Activated naive CD4-positive, alpha-beta T cell treated with anti-CD3 and anti-CD28 coated beads, Interleukin-2, amount 50 U/mL, for 24 hours (primary cell): Measurements from ENCODE around the gene KDM1A.
"Not testable (repeated sequence)": the region's sequence is repeated elsewhere in the genome, so short reads cannot be mapped to it uniquely, and the experiment has no call there.

Source experiments
- H3K27ac Mint-ChIP-seq: one replicate; pipeline ENCODE4 v1.8.0; 2021; ENCODE audit warnings: mild to moderate bottlenecking, mixed read lengths
- H3K27me3 Mint-ChIP-seq: one replicate; pipeline ENCODE4 v1.8.0; 2021; ENCODE audit warnings: mixed read lengths
- H3K36me3 Mint-ChIP-seq: one replicate; pipeline ENCODE4 v1.8.0; 2021; ENCODE audit warnings: mixed read lengths
- H3K4me1 Mint-ChIP-seq: one replicate; pipeline ENCODE4 v1.8.0; 2021; ENCODE audit warnings: mixed read lengths
- H3K4me3 Mint-ChIP-seq: one replicate; pipeline ENCODE4 v1.8.0; 2021; ENCODE audit warnings: mild to moderate bottlenecking, mixed read lengths
- H3K9me3 Mint-ChIP-seq: one replicate; pipeline ENCODE4 v1.8.0; 2021; ENCODE audit warnings: mixed read lengths

The KDM1A gene

GRCh38 chr1:23019094-23019862 lies at the start of gene KDM1A:
Gene KDM1A (plus strand): TSS chr1:23019468. CDS start chr1:23019597, 129 bp downstream.
- Mint-ChIP-seq H3K36me3 (peaks cover 8% of the 10 kb centered on the region), H3K27me3 (no peaks in the 10 kb centered on the region), H3K4me3 (peak within 1 kb of the TSS; percentile 99), H3K27ac (peak within 1 kb of the TSS; percentile 97), H3K9me3 (peaks cover 7% of the 10 kb centered on the region), H3K4me1 (peaks cover 49% of the 10 kb centered on the region)

- no peak overlapping the region for H3K27ac Mint-ChIP-seq
- H3K27me3 Mint-ChIP-seq = peaks cover 31% of the 10 kb centered on the region
- no peak overlapping the region for H3K4me3 Mint-ChIP-seq
- no peaks in the 10 kb centered on the region for H3K9me3 Mint-ChIP-seq
- no peaks in the 10 kb centered on the region for H3K4me1 Mint-ChIP-seq
- H3K36me3 Mint-ChIP-seq = peaks cover 3% of the 10 kb centered on the region
These were observed 49.2 kb upstream of the KDM1A start for GRCh38 chr1:22970096-22970495.

GRCh38 chr1:22971161-22971560 lies 48.1 kb upstream of the KDM1A start:
- Mint-ChIP-seq H3K27ac (no peak overlapping the region), H3K9me3 (no peaks in the 10 kb centered on the region), H3K4me1 (no peaks in the 10 kb centered on the region), H3K36me3 (peaks cover 3% of the 10 kb centered on the region), H3K27me3 (peaks cover 31% of the 10 kb centered on the region), H3K4me3 (no peak overlapping the region)

GRCh38 chr1:22971611-22972405 lies 47.5 kb upstream of the KDM1A start:
- H3K27ac Mint-ChIP-seq = peak overlapping the region; percentile 14
- no peaks in the 10 kb centered on the region for H3K36me3 Mint-ChIP-seq
- H3K4me3 Mint-ChIP-seq = no peak overlapping the region
- H3K9me3 Mint-ChIP-seq = no peaks in the 10 kb centered on the region
- peaks cover 35% of the 10 kb centered on the region for H3K27me3 Mint-ChIP-seq
- no peaks in the 10 kb centered on the region for H3K4me1 Mint-ChIP-seq

- Mint-ChIP-seq H3K9me3 (no peaks in the 10 kb centered on the region), H3K4me1 (no peaks in the 10 kb centered on the region), H3K36me3 (no peaks in the 10 kb centered on the region), H3K27me3 (peaks cover 35% of the 10 kb centered on the region), H3K4me3 (no peak within 1 kb of the TSS), H3K27ac (peak within 1 kb of the TSS; percentile 14)
These were observed 46.5 kb upstream of the KDM1A start, which contains the start of gene LACTBL1 for GRCh38 chr1:22972760-22973159. Gene LACTBL1 (minus strand): TSS chr1:22972866. CDS start chr1:22972316, 550 bp downstream.

- no peaks in the 10 kb centered on the region for H3K4me1 Mint-ChIP-seq
- H3K4me3 Mint-ChIP-seq = no peak overlapping the region
- H3K27me3 Mint-ChIP-seq = peaks cover 19% of the 10 kb centered on the region
- H3K9me3 Mint-ChIP-seq = no peaks in the 10 kb centered on the region
- no peaks in the 10 kb centered on the region for H3K36me3 Mint-ChIP-seq
- H3K27ac Mint-ChIP-seq = no peak overlapping the region
These were observed 43.6 kb upstream of the KDM1A start for GRCh38 chr1:22975694-22976093.

- Mint-ChIP-seq H3K9me3 (no peaks in the 10 kb centered on the region), H3K4me1 (no peaks in the 10 kb centered on the region), H3K27ac (no peak overlapping the region), H3K27me3 (peaks cover 17% of the 10 kb centered on the region), H3K4me3 (no peak overlapping the region), H3K36me3 (no peaks in the 10 kb centered on the region)
These were observed 43.2 kb upstream of the KDM1A start for GRCh38 chr1:22976127-22976460.

GRCh38 chr1:22976461-22977243 lies 42.6 kb upstream of the KDM1A start:
- no peaks in the 10 kb centered on the region for H3K4me1 Mint-ChIP-seq
- no peaks in the 10 kb centered on the region for H3K9me3 Mint-ChIP-seq
- H3K27me3 Mint-ChIP-seq = peaks cover 11% of the 10 kb centered on the region
- H3K36me3 Mint-ChIP-seq = no peaks in the 10 kb centered on the region
- H3K4me3 Mint-ChIP-seq = no peak overlapping the region
- H3K27ac Mint-ChIP-seq = no peak overlapping the region

- Mint-ChIP-seq H3K4me1 (no peaks in the 10 kb centered on the region), H3K9me3 (no peaks in the 10 kb centered on the region), H3K27me3 (peaks cover 7% of the 10 kb centered on the region), H3K36me3 (no peaks in the 10 kb centered on the region), H3K27ac (no peak overlapping the region), H3K4me3 (no peak overlapping the region)
These were observed 41.0 kb upstream of the KDM1A start for GRCh38 chr1:22978299-22978698.

- not testable (repeated sequence) for H3K4me3 Mint-ChIP-seq, H3K9me3 Mint-ChIP-seq, H3K27me3 Mint-ChIP-seq, H3K36me3 Mint-ChIP-seq, H3K4me1 Mint-ChIP-seq, H3K27ac Mint-ChIP-seq
These were observed 38.8 kb upstream of the KDM1A start for GRCh38 chr1:22980471-22980790.

- Mint-ChIP-seq H3K4me1 (no peaks in the 10 kb centered on the region), H3K27me3 (peaks cover 3% of the 10 kb centered on the region), H3K9me3 (no peaks in the 10 kb centered on the region), H3K27ac (no peak overlapping the region), H3K4me3 (no peak overlapping the region), H3K36me3 (no peaks in the 10 kb centered on the region)
These were observed 35.3 kb upstream of the KDM1A start for GRCh38 chr1:22983944-22984343.

- not testable (repeated sequence) for H3K27me3 Mint-ChIP-seq, H3K9me3 Mint-ChIP-seq, H3K4me1 Mint-ChIP-seq, H3K27ac Mint-ChIP-seq, H3K4me3 Mint-ChIP-seq, H3K36me3 Mint-ChIP-seq
These were observed 26.9 kb upstream of the KDM1A start for GRCh38 chr1:22992384-22992783.

- not testable (repeated sequence) for H3K4me1 Mint-ChIP-seq, H3K27ac Mint-ChIP-seq, H3K4me3 Mint-ChIP-seq, H3K36me3 Mint-ChIP-seq, H3K9me3 Mint-ChIP-seq, H3K27me3 Mint-ChIP-seq
These were observed 26.0 kb upstream of the KDM1A start for GRCh38 chr1:22993220-22993795.

- Mint-ChIP-seq H3K4me3 (no peak overlapping the region), H3K9me3 (no peaks in the 10 kb centered on the region), H3K36me3 (peaks cover 3% of the 10 kb centered on the region), H3K4me1 (no peaks in the 10 kb centered on the region), H3K27me3 (peaks cover 2% of the 10 kb centered on the region), H3K27ac (no peak overlapping the region)
These were observed 23.5 kb upstream of the KDM1A start for GRCh38 chr1:22995774-22996173.

GRCh38 chr1:22997528-22997927 lies 21.7 kb upstream of the KDM1A start:
- H3K27ac Mint-ChIP-seq, H3K9me3 Mint-ChIP-seq, H3K4me1 Mint-ChIP-seq, H3K36me3 Mint-ChIP-seq, H3K27me3 Mint-ChIP-seq, H3K4me3 Mint-ChIP-seq: not testable (repeated sequence)

- not testable (repeated sequence) for H3K27ac Mint-ChIP-seq, H3K36me3 Mint-ChIP-seq, H3K4me1 Mint-ChIP-seq, H3K9me3 Mint-ChIP-seq, H3K27me3 Mint-ChIP-seq, H3K4me3 Mint-ChIP-seq
These were observed 19.1 kb upstream of the KDM1A start for GRCh38 chr1:23000133-23000532.
